ENCODE measurements around the gene ACTR10.

ACTR10 gene

DNA sequence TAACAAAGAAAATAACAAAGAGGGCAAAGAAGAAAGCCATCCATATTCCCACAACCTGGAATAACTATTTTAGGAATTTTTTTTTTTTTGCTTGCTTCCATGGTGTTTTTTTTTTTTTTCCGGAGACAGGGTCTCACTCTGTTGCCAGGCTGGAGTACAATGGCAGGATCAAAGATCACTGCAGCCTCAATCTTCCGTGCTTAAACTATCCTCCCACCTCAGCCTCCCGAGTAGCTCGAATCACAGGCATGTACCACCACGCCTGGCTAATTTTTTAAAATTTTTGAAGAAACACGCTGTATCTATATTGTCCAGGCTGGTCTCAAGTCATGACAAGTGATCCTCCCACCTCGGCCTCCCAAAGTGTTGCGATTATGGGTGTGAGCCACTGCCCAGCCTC is 78.2 kb downstream of the ACTR10 start:
- no peak for FAIRE-seq
- no peak for DNase-seq (ENCODE audit: low spot score)

DNA sequence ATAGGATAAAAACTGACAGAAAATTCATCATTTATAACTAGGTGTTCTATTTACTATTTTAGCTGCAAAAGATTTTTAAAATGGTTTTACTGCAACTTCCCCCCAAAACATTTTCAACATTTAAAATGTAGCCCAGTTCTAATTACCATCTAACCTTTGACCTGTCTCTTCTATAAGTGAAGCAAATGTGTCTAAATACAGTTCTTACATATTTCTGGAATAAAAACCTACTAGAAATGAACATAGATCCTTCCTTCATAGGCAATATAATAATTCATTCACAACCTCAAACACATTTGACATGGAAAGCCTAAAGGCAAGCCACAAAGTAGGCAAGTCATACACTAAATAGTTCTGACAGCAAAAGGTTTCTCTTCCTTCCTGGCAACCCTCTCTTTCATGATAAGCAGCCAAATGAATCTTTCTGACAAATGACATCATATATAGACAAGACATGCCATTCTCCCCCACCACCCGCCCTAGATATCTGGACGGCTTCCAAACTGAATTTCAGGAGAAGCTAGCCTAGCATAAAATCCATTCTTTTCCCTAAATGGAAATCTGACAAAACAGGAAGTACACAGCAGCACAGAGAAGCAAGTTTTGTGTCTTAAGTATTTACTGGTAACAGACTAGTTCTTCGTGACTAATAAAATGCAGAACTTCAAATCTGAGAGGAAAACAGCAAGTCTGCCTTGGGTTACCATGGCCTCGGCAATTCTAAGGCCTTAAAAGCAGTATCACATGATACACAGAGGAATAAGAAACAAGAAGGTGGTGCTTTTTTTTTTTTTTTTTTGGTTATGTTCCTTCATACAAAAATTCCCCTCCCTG is 81.2 kb downstream of the ACTR10 start:
- peak; percentile 94 for DNase-seq (ENCODE audit: low spot score)
- FAIRE-seq = peak; percentile 95

DNA sequence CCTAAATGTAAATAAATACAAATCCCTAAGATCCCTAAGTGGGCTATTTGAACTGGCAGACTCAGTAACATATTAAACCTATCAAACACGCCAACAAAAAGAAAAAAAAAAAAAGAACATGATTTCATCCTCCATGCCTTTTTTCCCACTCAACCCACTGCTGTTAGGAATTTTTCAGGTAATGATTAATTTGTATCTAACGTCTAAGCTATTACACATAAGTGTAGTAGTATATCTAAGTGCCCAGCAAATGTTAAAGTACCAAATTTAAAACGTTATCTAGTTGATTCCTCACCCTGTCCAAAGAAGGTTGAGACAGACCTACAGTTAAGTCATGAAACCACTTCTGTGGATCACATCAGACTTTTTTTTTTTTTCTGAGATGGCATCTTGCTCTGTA is 82.0 kb downstream of the ACTR10 start:
- FAIRE-seq (peak; percentile 94), DNase-seq (ENCODE audit: low spot score) (peak; percentile 90)

DNA sequence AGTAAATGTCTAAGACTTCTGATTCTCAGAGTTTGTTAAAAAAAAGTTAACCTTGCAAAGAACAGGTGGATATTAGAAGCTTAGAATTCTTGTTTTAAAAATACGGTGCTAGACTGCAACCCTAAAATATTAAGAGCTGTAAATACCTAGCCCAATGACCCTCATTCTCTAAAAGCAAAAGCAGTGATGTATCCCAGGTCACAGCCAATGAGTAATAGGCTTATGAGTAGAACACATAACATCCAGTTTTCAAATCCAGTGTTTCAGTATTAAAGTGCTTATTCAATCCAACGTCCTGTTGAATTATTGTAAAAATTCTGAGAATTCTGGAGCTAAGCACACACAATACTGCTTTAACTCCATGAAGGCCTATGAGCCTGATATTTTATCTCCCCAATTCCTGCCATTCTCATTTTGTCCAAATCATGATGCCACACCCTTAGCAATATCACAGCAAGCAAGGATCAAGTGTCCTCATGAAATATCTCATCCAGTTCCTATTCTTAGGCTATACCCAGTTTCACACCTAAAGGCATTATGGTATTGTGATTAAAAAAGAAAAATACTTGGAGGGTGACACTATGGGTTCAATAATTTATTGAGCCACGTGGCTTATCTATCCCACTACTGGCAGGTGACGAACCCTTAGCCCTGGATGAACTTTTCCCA is 83.1 kb downstream of the ACTR10 start:
- DNase-seq (ENCODE audit: low spot score) (no peak), FAIRE-seq (no peak)

DNA sequence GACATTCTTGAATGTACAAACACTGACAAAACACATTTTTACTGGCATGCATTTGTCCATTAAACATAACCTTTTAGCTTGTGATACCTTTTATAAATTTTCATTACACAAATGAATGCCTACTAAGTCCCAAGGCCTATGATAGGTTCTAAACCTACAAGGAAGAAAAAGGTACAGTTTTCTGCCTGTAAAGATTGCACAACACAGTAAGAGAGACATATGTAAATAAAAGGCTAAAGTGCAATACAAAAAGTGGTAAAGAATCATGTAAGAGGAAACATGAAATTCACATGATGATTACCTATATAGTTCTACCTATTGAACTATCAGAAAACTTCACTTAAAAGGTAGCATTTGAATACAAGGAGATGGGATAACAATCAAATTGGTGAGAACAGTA is 83.8 kb downstream of the ACTR10 start:
- FAIRE-seq (no peak), DNase-seq (ENCODE audit: low spot score) (no peak)

DNA sequence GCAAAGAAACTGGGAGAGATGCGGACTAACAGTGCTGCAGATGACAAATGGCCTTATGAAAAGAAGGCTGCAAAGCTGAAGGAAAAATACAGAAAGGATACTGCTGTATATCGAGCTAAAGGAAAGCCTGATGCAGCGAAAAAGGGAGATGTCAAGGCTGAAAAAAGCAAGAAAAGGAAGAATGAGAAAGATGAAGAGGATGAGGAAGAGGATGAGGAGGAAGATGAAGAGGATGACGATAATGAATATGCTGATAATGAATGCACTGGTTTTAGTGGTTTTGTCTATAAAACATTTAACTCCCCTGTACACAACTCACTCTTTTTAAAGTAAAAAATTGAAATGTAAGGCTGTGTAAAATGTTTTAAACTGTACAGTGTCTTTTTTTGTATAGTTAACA is 85.2 kb downstream of the ACTR10 start:
- FAIRE-seq = no peak
- no peak for DNase-seq (ENCODE audit: low spot score)
